NCI-H146 treated with DMSO at 0.1 percent for 48 hours (cell line): ENCODE data around the gene ENOSF1.

Experiments
- DNase-seq: peaks from one replicate; lab custom pipeline; 2025; ENCODE audit not compliant: unreplicated experiment; lab: John Stamatoyannopoulos, UW

ENOSF1 gene

GRCh38 chr18:644395-645004 lies 67.9 kb downstream of the ENOSF1 start:
- no peak for DNase-seq

GRCh38 chr18:641224-641623 lies 71.2 kb downstream of the ENOSF1 start:
- DNase-seq = no peak

- peak; percentile 34 for DNase-seq
Measured at GRCh38 chr18:635171-635570, 77.3 kb downstream of the ENOSF1 start.

GRCh38 chr18:634551-635045 lies 77.8 kb downstream of the ENOSF1 start:
- DNase-seq = no peak

- DNase-seq = no peak
Measured at GRCh38 chr18:631560-631959, 80.9 kb downstream of the ENOSF1 start.

- no peak for DNase-seq
Measured at GRCh38 chr18:629269-630150, 82.9 kb downstream of the ENOSF1 start.

GRCh38 chr18:627231-627630 lies 85.2 kb downstream of the ENOSF1 start:
- DNase-seq = no peak

- DNase-seq = peak; percentile 58
Measured at GRCh38 chr18:623761-624620, 88.4 kb downstream of the ENOSF1 start.

- no peak for DNase-seq
Measured at GRCh38 chr18:622289-622688, 90.1 kb downstream of the ENOSF1 start.

GRCh38 chr18:621291-622043 lies 91.0 kb downstream of the ENOSF1 start:
- DNase-seq = no peak
